Measurements from ENCODE around the gene FAM3C. TPM values are rescaled to one million over a fixed set of nuclear protein-coding genes. Genes with fewer than 3 reads are reported as not detected.

The FAM3C gene
- total and polyA plus RNA-seq, 10 of the 15 experiments (the other 5 are each of a cell fraction or from before 2014, with no cell fraction given), result 11.0 to 110 (median 27.8) TPM

DNA sequence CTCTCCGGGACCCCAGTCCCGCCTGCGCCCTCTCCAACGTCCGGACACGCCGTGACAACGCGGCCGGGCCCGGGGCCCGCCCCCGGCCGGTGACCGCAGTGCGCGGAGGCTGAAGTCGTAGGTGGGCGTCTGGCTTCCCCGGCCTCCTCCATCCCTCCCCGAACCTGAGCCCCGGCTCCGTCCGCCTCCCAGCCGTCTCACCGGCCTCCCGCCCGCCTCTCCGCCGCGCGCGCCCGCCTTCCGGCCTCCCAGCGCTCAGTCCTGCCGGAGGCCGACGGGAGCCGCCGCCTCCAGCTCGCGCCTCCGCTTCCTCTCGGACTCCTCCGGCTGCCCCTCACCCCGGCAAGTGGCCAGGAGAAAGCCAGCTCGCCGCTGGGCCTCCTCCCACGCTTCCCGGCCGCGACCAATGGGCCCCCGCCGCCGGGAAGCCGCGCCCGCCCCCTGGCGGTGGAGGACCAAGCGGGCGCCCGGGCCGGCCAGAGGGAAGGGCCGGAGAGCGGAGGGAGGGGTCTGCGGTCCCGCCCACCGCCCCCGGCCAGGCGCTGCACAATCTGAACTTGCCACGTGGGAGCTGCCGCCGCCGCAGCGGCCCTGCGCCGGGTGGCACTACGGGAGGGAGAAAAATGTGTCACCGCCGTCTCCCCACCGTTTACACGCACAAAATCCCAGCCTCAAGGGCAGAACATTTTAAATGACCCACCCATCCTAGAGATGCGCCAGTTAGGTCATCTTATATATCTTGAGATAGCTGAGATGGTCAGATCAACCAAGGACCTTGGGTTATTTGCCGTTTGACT lies at the start of gene FAM3C (continued):
- TF ChIP-seq, protein P1, sequence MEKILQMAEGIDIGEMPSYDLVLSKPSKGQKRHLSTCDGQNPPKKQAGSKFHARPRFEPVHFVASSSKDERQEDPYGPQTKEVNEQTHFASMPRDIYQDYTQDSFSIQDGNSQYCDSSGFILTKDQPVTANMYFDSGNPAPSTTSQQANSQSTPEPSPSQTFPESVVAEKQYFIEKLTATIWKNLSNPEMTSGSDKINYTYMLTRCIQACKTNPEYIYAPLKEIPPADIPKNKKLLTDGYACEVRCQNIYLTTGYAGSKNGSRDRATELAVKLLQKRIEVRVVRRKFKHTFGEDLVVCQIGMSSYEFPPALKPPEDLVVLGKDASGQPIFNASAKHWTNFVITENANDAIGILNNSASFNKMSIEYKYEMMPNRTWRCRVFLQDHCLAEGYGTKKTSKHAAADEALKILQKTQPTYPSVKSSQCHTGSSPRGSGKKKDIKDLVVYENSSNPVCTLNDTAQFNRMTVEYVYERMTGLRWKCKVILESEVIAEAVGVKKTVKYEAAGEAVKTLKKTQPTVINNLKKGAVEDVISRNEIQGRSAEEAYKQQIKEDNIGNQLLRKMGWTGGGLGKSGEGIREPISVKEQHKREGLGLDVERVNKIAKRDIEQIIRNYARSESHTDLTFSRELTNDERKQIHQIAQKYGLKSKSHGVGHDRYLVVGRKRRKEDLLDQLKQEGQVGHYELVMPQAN (conservative IDR thresholded peaks at IDR 0.05), result peak; percentile 81
- TF ChIP-seq POLR2A (IDR thresholded peaks at IDR 0.05; ENCODE audit: low read depth, low read length), result peak; percentile 94
- TF ChIP-seq, protein P2, sequence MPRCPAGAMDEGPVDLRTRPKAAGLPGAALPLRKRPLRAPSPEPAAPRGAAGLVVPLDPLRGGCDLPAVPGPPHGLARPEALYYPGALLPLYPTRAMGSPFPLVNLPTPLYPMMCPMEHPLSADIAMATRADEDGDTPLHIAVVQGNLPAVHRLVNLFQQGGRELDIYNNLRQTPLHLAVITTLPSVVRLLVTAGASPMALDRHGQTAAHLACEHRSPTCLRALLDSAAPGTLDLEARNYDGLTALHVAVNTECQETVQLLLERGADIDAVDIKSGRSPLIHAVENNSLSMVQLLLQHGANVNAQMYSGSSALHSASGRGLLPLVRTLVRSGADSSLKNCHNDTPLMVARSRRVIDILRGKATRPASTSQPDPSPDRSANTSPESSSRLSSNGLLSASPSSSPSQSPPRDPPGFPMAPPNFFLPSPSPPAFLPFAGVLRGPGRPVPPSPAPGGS (IDR thresholded peaks at IDR 0.05; ENCODE audit: borderline replicate concordance, insufficient read depth, low read depth, low read length, poor library complexity, severe bottlenecking), result no peak
- no peak for TF ChIP-seq GABPA (IDR thresholded peaks at IDR 0.05; ENCODE audit: low read depth)
- peak; percentile 66 to 94 (median 80); a peak in 5 of 6 replicates for TF ChIP-seq CTCF (IDR thresholded peaks at IDR 0.05 in 2 of 3, conservative IDR thresholded peaks at IDR 0.05 in 1 of 3; ENCODE audit: control insufficient read depth in 2 of 3, extremely low read depth in 1 of 3, insufficient read depth in 1 of 3, low read depth in 3 of 3, low read length in 3 of 3)
- TF ChIP-seq, protein P3, sequence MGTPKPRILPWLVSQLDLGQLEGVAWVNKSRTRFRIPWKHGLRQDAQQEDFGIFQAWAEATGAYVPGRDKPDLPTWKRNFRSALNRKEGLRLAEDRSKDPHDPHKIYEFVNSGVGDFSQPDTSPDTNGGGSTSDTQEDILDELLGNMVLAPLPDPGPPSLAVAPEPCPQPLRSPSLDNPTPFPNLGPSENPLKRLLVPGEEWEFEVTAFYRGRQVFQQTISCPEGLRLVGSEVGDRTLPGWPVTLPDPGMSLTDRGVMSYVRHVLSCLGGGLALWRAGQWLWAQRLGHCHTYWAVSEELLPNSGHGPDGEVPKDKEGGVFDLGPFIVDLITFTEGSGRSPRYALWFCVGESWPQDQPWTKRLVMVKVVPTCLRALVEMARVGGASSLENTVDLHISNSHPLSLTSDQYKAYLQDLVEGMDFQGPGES (IDR thresholded peaks at IDR 0.05), result peak; percentile 39; the same call in 1 of the 2 replicates
- no peak for TF ChIP-seq CBX3 (IDR thresholded peaks at IDR 0.05; ENCODE audit: borderline replicate concordance, low read depth)
- no peak for TF ChIP-seq NFYA (IDR thresholded peaks at IDR 0.05; ENCODE audit: borderline replicate concordance, low read depth, low read length)
- no peak for TF ChIP-seq STAT1 (conservative IDR thresholded peaks at IDR 0.05)
- no peak for TF ChIP-seq YBX1 (IDR thresholded peaks at IDR 0.05)
- peak; percentile 36; the same call in 1 of the 2 replicates for TF ChIP-seq HCFC1 (IDR thresholded peaks at IDR 0.05; ENCODE audit: low read length)
- TF ChIP-seq RB1 (IDR thresholded peaks at IDR 0.05; ENCODE audit: borderline replicate concordance), result peak; percentile 85; the same call in 1 of the 2 replicates
- TF ChIP-seq ZNF217 (IDR thresholded peaks at IDR 0.05), result no peak
- no peak for TF ChIP-seq IRF4 (IDR thresholded peaks at IDR 0.05; ENCODE audit: low read depth, low read length)
- no peak for TF ChIP-seq CUX1 (IDR thresholded peaks at IDR 0.05; ENCODE audit: insufficient replicate concordance, low read depth, low read length)
- TF ChIP-seq SPI1 (IDR thresholded peaks at IDR 0.05; ENCODE audit: borderline replicate concordance, insufficient read depth, low read depth, low read length), result no peak
- no peak for TF ChIP-seq SUPT20H (IDR thresholded peaks at IDR 0.05; ENCODE audit: borderline replicate concordance, control insufficient read depth, low read depth, low read length)

Measured in GM12878 (cell line).